GM12891 (cell line): ENCODE measurements around the gene BTAF1.
"Not testable (repeated sequence)": the region's sequence is repeated elsewhere in the genome, so short reads cannot be mapped to it uniquely, and the experiment has no call there.

Source experiments
- DNase-seq: peaks from one replicate; pipeline ENCODE4 v3.0.0; 2011; ENCODE audit warnings: low spot score; ENCODE audit not compliant: insufficient read length
- FAIRE-seq: peaks from 2 replicates; lab custom pipeline; 2011; peaks lifted over from hg19 to GRCh38; lab: Jason Lieb, UNC
- PAX5 ChIP-seq: IDR thresholded peaks from 2 replicates; pipeline ENCODE4 v1.6.1; 2011; ENCODE audit warnings: low read length, moderate library complexity, mild to moderate bottlenecking; ENCODE audit not compliant: insufficient read depth, severe bottlenecking
- POLR2A ChIP-seq: IDR thresholded peaks from 2 replicates; pipeline ENCODE4 v1.6.1; 2011; ENCODE audit warnings: low read depth, low read length, control low read depth
- POLR2AphosphoS5 ChIP-seq: IDR thresholded peaks from 2 replicates; pipeline ENCODE4 v1.6.1; 2011; ENCODE audit warnings: low read depth, low read length, control low read depth
- POU2F2 ChIP-seq: IDR thresholded peaks from 2 replicates; pipeline ENCODE4 v1.6.1; 2011; ENCODE audit warnings: low read depth, mild to moderate bottlenecking, control low read depth, low read length, moderate library complexity
- SPI1 ChIP-seq: IDR thresholded peaks from 2 replicates; pipeline ENCODE4 v1.6.1; 2011; ENCODE audit warnings: low read depth, low read length, control low read depth
- TAF1 ChIP-seq: IDR thresholded peaks from 2 replicates; pipeline ENCODE4 v1.6.1; 2011; ENCODE audit warnings: low read depth, low read length, control low read depth

The BTAF1 gene

GRCh38 chr10:91886954-91887271 lies 36.7 kb upstream of the BTAF1 start:
- FAIRE-seq (no peak), DNase-seq (no peak)
- TF ChIP-seq SPI1 (no peak), POLR2A (no peak), POU2F2 (no peak), TAF1 (no peak), PAX5 (no peak)

GRCh38 chr10:91887272-91888076 lies 36.1 kb upstream of the BTAF1 start:
- FAIRE-seq (no peak), DNase-seq (peak; percentile 35)
- no peak for TF ChIP-seq SPI1
- no peak for TF ChIP-seq PAX5
- TF ChIP-seq POLR2AphosphoS5 = no peak
- no peak for TF ChIP-seq POU2F2
- no peak for TF ChIP-seq POLR2A
- TF ChIP-seq TAF1 = no peak

- FAIRE-seq = no peak
- no peak for DNase-seq
- no peak for TF ChIP-seq PAX5
Measured at GRCh38 chr10:91891125-91892001, 32.2 kb upstream of the BTAF1 start.

- FAIRE-seq = no peak
- DNase-seq = no peak
- TF ChIP-seq POLR2AphosphoS5 (no peak), PAX5 (no peak), SPI1 (no peak), POLR2A (no peak), TAF1 (no peak), POU2F2 (no peak)
Measured at GRCh38 chr10:91893051-91893450, 30.5 kb upstream of the BTAF1 start.

- not testable (repeated sequence) for DNase-seq, FAIRE-seq
- peak; percentile 62 for TF ChIP-seq SPI1
Measured at GRCh38 chr10:91894261-91894685, 29.3 kb upstream of the BTAF1 start.

- TF ChIP-seq PAX5 (no peak), POLR2A (no peak), POLR2AphosphoS5 (no peak), SPI1 (no peak), POU2F2 (no peak), TAF1 (no peak)
Measured at GRCh38 chr10:91896212-91896756, 27.3 kb upstream of the BTAF1 start.

GRCh38 chr10:91897421-91897820 lies 26.1 kb upstream of the BTAF1 start:
- FAIRE-seq (no peak), DNase-seq (no peak)
- TF ChIP-seq TAF1 (no peak), SPI1 (no peak), POLR2A (no peak), POLR2AphosphoS5 (no peak), POU2F2 (no peak), PAX5 (no peak)

More at GRCh38 chr10:91896212-91896756, 27.3 kb upstream of the BTAF1 start:
- FAIRE-seq (no peak), DNase-seq (no peak)

- TF ChIP-seq POU2F2 (no peak), POLR2AphosphoS5 (no peak), POLR2A (no peak), PAX5 (no peak), TAF1 (no peak), SPI1 (no peak)
- no peak for DNase-seq
- no peak for FAIRE-seq
Measured at GRCh38 chr10:91901784-91902677, 21.5 kb upstream of the BTAF1 start.

GRCh38 chr10:91907033-91907594 lies 16.5 kb upstream of the BTAF1 start:
- TF ChIP-seq PAX5 = no peak
- TF ChIP-seq TAF1 = no peak
- no peak for TF ChIP-seq POLR2AphosphoS5
- TF ChIP-seq POU2F2 = no peak
- TF ChIP-seq SPI1 = no peak
- no peak for TF ChIP-seq POLR2A
- FAIRE-seq (no peak), DNase-seq (no peak)
